EH (cell line): ENCODE data around the gene LIN37.
A peak's percentile ranks its signal among the peaks of the same experiment; 100 is the strongest.

Source experiments
- DNase-seq: peaks from one replicate; pipeline ENCODE4 v3.0.0-alpha.2; 2015; ENCODE audit warnings: low read depth

Gene LIN37, protein sequence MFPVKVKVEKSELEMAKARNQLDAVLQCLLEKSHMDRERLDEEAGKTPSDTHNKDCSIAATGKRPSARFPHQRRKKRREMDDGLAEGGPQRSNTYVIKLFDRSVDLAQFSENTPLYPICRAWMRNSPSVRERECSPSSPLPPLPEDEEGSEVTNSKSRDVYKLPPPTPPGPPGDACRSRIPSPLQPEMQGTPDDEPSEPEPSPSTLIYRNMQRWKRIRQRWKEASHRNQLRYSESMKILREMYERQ

DNA sequence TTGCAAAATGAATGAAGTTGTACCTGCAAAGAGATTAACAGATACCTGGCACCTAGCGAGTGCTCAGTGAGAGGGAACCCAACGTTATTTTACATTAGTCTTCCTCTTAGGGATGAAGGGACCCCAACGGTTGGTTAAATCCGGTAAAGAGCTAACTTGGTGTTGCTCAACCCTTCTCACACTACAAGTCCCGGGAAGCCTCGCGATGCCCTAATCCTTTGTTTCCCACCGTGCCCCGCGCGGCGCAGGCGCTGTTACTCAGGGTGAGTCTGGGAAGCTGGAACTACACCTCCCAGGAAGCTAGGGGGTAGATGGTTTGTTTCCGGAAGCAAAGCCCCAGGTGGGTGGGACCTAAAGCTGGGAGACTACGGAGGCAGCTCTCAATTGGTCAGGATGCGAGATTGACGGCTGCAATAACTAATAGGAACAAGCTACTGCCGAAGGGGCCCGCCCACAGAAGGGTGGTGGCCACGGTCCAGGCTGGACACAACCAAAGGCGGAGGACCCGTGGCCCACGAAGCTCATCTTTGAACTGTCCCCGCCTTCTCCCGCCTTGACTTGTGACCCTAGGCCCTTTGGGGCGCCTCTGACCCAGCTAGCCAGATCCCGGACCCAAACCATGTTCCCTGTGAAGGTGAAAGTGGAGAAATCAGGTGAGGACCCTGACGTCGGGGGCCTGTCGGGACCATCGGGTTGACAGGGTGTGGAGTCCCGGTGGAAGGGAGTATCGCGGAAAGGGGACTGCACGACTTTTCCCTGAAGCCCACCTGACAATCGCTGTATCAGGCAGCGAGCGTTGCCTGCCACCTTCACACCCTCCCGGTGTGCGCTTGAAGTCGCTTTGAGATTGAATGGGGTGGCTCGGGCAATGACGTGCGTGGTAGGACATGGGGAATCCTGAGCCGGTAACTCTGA lies at the start of gene LIN37:
Gene LIN37, plus strand, starts transcription at position 471 of the 915 bp plus-strand sequence. Its CDS starts 149 bp downstream, at position 620.
- DNase-seq: peak; percentile 99

DNA sequence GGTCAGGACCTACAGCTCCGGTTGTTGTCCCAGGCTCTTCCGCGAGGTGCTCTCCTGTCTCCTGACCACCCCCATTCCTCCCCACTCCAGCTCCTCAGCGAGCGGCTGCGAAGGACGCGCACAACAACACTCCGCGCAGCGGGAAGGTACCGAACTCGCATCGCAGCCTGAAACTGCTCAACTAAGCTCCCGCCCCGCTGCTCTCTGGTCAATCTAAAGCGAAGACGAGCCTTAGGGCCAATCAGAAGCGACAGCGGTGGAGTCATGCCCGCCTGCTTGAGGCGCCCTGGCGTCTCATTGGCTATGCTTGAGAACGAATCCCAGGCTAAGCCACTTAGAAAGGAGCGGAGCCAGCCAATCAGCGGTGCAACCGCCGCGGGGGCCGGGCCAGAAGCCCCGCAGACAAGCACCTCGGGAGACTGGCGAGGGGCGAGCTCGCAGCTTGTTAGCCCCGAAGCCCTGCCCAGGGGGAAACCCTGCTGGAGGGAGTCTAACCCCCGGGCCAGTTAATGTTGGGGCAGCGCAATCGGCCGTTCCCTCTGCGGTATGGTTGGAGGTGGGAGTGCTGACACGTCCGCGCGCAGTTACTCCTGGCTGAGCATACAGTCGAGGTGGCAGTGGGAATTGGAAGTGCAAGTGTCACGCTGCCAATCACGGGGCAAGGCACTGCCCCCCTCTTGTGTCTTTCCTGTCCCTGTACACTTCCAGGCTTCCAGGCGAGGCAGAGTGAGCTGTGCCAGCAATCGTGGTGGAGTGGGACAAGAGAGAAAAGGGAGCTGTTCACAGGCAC lies 46.0 kb upstream of the LIN37 start:
- peak; percentile 98 for DNase-seq

DNA sequence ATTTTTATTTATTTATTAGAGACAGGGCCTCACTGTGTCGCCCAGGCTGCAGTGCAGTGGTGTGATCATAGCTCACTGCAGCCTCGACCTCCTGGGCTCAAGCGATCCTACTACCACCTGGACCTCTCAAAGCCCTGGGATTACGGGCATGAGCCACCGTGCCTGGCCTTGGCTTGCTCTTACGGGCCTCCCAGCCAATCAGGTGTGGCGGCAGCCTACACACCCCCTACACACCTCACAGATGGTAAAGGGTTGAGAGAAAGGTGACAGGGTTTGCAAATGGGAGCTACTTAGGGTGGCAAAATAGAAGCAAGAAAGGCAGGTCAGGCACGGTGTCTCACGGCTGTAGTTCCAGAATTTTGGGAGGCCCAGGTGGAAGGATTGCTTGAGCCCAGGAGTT lies 45.0 kb upstream of the LIN37 start:
- no peak for DNase-seq

DNA sequence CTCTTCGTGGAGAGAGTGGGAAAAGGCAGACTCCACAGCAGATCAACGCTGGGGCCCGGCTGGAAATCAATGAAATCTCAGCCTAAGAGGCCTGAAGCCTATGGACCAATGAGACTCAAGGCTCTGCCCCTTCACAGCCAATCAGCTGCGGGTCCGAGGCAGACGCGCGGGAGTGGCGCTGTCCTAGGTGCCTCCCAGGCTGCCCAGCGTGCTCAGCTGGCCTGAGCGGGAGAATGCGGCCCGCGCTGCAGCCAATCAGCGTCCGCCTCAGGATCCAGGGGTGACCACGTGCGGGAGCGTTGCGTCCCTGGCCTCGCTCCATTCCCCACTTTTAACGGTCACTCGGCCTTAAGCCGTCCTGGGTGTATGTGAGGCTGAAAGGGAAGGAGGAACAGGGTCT lies 44.2 kb upstream of the LIN37 start, which contains the start of gene ZBTB32:
Gene ZBTB32, plus strand, starts transcription at position 341 of the 400 bp plus-strand sequence. CDS start 10,069 bp downstream, outside the sequence.
- peak; percentile 72 for DNase-seq

DNA sequence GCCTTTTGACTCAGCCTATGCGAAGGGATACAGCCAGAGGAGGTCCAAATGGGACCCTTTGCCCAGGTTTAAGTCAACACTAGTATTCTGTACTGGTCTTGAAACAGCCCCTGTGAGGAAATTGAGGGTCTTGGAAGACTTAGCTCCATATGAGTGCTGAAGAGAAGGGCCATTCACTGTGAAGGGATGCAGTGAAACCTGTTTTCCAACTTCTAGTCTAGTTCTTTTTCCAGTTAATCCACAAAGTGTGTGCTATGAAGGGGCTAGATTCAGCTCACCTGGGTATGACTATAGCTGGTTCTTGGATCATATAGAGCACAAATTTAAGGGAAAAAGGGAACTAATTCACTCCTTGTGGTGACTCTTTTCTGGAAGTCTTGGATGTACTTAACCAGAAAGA lies 40.0 kb upstream of the LIN37 start:
- no peak for DNase-seq

DNA sequence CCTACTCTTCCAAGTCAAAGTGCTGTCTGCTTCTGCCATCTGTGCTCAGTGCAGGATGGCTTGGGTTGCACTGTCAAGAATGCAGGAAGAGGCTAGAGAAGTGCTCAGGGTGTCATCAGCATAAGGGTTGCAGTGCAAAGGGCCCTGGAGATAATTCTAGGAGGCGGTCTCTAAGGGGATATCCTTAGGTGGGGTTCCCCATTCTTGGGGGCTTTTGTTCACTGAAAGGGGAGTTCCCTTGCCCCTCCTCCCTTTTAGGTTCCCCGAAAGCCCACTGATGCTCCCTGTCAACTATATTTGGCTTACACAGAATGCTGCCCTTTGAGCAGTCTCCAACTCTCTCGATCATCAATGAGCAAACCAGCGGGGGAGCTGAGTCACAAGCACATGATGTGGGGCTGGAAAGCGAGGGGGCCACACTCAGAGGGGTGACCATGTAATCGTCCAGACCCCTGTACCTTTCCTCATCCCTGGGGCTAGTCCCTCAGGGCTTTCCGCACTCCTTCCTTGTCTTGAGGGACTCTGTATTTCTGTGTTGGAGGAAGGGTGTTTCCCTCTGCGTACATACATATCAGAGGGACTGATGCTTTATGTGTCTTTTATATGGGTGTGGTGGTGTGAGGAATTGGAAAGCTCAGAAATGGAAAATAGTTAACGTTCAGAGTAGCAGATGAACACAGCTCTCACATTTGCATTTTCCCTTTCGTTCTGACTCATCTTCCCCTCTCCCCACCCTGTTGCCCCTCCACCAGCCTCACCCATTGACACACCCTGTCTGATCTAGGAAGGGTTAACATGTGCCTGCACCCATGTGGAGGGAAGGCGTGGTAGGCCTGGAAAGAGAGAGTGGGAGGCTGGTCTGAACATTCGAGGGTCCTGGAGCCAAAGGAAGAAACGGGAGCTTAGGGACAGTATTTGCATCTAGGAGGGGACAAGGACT lies 37.3 kb upstream of the LIN37 start:
- DNase-seq: no peak

DNA sequence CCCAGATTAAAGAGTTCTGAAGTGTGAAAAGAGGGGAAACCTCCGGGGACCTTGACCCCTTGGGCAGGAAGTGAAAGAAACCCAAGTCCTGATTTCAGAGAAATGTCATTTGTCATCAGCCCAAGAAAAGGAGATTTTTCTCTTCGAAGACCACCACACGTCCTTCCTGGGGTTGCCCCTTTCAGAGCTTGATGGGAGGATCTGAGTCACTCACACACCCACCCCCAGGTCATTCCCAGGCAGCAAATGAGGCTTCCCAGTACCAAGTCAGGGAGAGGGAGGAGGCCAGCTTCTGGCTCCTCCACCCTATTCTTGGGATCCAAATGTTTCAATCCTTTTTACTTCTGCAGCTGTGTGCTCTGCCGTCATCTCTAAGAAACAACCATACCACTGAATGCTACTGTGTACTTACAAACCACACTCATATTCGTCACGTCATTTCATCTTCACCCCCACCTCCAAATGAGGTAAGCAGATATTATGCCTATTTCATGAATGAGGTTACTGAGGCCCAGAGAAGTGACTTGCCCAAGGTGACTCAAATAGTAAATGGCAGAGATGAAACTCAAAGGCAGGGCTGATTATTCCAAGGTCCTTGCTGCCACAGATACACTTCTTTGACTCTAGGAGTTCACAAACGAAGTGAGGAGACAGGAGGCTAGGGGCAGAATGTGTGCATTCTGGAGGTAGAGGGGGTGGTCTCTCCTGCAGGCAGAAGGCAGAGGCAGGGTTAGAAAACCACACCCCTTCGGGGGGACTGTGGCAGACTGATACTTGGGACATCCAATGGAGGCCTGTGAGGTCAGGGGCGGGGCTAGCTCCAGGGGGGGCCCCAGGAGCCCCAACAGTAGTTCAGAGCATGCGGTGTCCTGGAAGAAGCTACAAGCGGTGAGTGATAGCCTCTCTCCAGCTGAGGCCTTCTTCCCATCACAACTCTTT lies 35.5 kb upstream of the LIN37 start:
- DNase-seq: no peak

DNA sequence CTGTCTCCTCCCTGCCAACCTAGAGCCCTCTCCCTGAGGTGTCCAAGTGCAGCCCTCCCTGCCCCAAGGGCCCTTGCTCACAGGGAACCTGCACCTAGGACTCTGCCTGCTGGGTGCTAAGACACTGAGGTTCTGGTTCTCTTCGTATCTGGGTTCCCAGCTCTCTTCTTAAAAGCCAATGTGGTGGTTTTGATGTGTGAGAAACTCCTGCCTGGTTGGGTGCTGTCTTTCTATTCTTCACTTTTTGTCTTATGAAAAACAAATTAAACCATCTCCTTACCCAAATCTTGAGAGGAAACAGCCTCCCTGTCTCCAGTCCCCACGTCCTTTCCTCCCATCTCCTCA lies 34.9 kb upstream of the LIN37 start:
- no peak for DNase-seq

DNA sequence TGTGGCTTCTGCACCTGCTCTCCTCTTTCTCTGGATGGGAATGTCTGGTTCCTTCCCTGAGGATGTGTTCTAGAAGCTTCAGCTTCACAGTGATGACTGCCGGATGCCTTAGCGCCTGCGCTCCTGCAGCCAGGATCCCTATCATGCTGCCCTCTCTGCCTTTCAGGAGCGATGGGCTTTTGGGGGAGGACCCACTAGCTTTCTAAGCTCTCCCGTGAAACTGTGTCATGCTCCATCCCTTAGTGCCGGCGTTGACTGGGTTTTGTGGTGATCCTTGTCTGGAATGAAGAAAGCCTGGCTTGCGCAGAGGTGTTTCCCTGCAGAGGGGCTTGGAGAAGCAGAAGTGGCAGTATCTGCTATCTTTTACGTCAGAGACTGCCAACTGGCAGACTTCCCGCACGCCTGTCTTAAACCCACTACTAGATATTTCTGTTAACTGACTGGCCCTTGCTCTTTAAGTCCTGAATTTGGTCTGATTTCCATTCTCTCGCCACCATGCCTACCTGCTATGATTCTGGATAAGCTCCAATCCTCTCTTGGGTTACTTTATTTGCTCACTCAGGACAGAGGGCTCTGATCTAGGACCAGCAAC lies 34.4 kb upstream of the LIN37 start:
- DNase-seq: no peak

DNA sequence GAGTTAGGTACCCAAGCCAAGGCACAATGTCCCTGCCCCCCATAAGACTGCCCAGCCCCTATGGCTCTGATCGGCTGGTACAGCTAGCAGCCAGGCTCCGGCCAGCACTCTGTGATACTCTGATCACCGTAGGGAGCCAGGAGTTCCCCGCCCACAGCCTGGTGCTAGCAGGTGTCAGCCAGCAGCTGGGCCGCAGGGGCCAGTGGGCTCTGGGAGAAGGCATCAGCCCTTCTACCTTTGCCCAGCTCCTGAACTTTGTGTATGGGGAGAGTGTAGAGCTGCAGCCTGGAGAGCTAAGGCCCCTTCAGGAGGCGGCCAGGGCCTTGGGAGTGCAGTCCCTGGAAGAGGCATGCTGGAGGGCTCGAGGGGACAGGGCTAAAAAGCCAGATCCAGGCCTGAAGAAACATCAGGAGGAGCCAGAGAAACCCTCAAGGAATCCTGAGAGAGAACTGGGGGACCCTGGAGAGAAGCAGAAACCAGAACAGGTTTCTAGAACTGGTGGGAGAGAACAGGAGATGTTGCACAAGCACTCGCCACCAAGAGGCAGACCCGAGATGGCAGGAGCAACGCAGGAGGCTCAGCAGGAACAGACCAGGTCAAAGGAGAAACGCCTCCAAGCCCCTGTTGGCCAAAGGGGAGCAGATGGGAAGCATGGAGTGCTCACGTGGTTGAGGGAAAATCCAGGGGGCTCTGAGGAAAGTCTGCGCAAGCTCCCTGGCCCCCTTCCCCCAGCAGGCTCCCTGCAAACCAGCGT lies 33.6 kb upstream of the LIN37 start:
- DNase-seq: no peak

DNA sequence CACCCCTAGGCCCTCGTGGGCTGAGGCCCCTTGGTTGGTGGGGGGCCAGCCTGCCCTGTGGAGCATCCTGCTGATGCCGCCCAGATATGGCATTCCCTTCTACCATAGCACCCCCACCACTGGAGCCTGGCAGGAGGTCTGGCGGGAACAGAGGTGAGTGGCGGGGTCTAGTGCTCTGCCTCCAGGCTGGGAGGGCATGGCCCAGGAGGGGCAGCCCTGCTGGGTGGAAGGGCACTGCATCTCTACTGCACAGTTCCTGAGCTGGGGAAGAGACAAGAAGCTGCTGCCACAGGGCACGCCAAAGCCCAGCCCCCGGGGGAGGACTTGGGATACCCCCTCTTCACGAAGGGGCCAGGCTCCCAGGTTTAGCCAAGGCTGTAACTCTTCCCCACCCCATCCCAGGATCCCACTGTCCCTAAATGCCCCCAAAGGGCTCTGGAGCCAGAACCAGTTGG lies 33.0 kb upstream of the LIN37 start:
- no peak for DNase-seq

DNA sequence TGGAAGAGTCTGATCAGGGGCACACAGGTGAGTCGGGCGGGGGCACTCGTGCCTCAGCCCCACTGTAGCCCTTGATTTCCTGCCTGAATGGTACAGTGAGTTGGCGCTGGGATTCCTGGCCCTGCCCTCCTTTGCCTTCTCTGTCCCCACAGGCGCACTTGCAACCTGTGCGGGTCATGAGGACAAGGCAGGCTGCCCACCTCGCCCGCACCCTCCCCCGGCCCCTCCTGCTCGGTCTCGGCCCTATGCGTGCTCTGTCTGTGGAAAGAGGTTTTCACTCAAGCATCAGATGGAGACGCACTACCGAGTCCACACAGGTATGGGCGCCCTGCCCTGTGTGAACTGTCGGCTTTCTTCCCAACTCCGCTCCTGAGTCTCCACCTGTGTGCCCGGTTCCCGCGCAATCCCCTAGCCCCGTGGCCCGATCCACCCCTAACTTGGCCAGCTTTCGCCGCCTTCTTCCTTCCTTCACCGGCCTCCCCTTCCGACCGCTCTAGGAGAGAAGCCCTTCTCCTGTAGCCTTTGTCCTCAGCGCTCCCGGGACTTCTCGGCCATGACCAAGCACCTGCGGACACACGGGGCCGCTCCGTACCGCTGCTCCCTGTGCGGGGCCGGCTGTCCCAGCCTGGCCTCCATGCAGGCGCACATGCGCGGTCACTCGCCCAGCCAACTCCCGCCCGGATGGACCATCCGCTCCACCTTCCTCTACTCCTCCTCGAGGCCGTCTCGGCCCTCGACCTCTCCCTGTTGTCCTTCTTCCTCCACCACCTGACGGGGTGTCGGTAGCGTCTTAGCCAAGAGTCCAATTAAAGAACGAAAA lies 32.2 kb upstream of the LIN37 start:
- DNase-seq: peak; percentile 58

DNA sequence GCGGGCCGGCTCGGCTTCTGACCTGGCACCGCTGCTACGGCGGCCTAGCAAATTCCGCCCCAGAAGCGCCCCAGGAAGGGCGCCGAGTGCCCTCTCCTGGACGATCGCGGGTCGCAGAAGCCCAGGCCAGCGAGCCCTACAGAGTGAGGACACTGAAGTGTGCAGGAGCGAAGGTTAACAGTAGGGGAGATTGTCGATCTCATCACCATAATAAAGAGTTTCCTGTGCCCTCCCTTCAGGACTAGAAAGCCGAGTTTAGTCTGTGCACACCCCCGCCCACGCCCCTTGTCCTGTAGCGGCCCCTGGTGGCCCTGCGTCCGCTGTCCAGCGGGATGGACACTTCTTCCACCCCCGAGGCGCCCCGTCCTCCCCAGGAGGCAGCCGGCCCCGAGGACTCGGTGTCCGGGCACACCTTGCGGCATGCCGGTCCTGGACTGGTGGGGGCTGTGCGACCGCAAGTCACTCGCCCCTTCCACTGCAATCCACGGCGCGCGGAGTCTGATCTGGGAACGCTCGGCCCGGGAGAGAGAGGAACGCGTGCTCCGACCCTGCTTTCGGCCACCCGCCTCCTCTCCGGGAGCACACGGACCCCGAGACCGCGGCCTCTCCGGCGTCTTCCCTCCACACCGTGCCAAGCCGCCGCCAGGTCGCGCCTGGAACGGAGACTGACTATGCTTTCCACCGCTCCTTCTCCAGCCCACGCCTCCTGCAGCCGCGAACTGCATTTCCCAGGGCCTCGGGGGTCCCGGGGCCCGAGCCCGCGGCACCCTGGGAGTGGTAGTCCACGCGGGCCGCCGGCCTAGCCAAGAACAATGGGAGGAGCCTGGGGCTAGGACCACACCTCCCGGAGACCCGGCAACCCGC lies 31.3 kb upstream of the LIN37 start:
- DNase-seq: peak; percentile 97

DNA sequence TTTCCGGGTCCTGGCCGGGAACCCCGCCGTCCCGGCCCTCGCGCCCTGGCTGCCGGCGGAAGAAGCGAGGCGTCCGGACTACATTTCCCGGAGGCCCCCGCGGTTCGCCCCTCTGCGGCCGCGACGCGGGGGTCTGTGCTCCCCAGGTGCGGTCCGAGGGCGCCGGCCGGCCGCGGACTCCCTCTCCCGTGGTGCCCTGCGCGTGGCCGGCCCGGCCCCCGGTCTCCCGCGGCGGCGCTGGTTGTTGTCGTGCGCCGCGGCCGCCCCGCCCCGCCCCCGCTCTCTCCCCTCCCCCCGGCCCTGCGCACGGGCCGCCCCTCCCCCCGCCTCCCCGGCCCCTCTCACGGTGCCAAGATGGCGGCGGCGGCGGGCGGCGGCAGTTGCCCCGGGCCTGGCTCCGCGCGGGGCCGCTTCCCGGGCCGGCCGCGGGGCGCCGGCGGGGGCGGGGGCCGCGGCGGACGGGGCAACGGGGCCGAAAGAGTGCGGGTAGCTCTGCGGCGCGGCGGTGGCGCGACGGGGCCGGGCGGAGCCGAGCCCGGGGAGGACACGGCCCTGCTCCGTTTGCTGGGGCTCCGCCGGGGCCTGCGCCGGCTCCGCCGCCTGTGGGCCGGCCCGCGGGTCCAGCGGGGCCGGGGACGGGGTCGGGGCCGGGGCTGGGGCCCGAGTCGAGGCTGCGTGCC lies 30.6 kb upstream of the LIN37 start, which contains the start of gene KMT2B:
Gene KMT2B, plus strand, starts transcription at position 339 of the 680 bp plus-strand sequence. Its CDS starts 16 bp downstream, at position 355.
- no peak for DNase-seq

DNA sequence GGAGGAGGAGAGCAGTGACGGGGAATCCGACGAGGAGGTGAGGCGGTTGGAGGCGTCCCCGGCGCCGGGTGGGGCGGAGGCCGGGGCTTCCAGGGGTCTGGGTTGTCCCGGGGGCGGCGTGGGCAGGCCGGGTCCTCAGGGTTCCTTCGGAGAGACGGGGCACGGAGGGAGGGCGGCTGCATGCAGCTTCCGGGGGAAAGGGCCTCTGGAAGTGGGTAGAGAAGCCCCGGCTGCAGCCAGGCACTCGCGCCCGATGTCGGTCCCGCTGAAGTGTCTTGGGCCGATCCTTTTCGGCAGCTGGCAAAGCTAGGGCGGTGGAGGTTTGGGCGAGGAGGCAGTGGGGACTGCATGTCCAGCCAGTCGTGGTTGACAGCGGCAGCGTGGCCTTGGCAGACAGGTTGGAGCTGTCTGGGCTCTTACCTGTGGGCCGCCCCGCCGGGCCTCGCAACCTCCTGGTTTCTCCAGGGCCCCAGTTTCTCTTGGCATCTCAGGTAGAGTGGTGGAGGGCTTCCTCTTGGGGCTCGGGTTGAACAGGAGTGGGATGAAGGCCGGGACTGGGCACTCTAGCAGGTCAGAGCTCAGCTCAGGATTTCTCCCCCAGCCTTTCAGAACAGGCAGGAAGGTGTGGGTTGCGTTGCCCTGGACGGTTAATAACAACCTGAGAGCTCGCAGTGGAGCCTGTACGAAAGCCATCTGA lies 29.9 kb upstream of the LIN37 start:
- DNase-seq: peak; percentile 47
